Progenitor cell of endocrine pancreas (in vitro differentiated cells): Measurements from ENCODE around the gene ARHGAP26. TPM values are rescaled to one million over a fixed set of nuclear protein-coding genes. Genes with fewer than 3 reads are reported as not detected.

Experiments used
- DNase-seq: peaks from one replicate; pipeline ENCODE4 v3.0.0; 2021; ENCODE audit warnings: low spot score; ENCODE audit not compliant: unreplicated experiment
- H3K27ac Mint-ChIP-seq: 2 replicates; pipeline ENCODE4 v1.8.0; 2021; ENCODE audit warnings: mild to moderate bottlenecking, moderate library complexity, mixed read lengths
- H3K27me3 Mint-ChIP-seq: 2 replicates; pipeline ENCODE4 v1.8.0; 2021; ENCODE audit warnings: mixed read lengths
- H3K36me3 Mint-ChIP-seq: 2 replicates; pipeline ENCODE4 v1.8.0; 2022; ENCODE audit warnings: mixed read lengths; ENCODE audit not compliant: insufficient read depth
- H3K4me1 Mint-ChIP-seq: 2 replicates; pipeline ENCODE4 v1.8.0; 2021; ENCODE audit warnings: low read depth, mixed read lengths
- H3K4me3 Mint-ChIP-seq: 2 replicates; pipeline ENCODE4 v1.8.0; 2021; ENCODE audit warnings: low read depth, mild to moderate bottlenecking, moderate library complexity, mixed read lengths
- H3K9me3 Mint-ChIP-seq: 2 replicates; pipeline ENCODE4 v1.8.0; 2021; ENCODE audit warnings: low read depth, mixed read lengths
- CTCF ChIP-seq: fragments of 200-600 bp; sonication (generic); IDR thresholded peaks from one replicate; pipeline ENCODE4 v1.5.0; 2021; ENCODE audit warnings: antibody characterized with exemption, mild to moderate bottlenecking; ENCODE audit not compliant: unreplicated experiment
- total RNA-seq: library from RNA; stranded (reverse); gene quantifications from 2 replicates; pipeline ENCODE4 v1.2.1, GENCODE V29; 2021

The ARHGAP26 gene
- total RNA-seq, 1 donor from 2014 or later = 21.3 TPM

- no peaks in the 10 kb centered on the region for H3K36me3 Mint-ChIP-seq
- H3K9me3 Mint-ChIP-seq = no peaks in the 10 kb centered on the region
- no peak overlapping the region for H3K4me3 Mint-ChIP-seq
- peaks cover 23% of the 10 kb centered on the region for H3K4me1 Mint-ChIP-seq
- no peak for DNase-seq
- H3K27ac Mint-ChIP-seq = no peak overlapping the region
- no peaks in the 10 kb centered on the region for H3K27me3 Mint-ChIP-seq
- TF ChIP-seq CTCF = no peak
Measured at GRCh38 chr5:142828797-142829535, 58.8 kb downstream of the ARHGAP26 start.

- H3K9me3 Mint-ChIP-seq = no peaks in the 10 kb centered on the region
- DNase-seq = no peak
- H3K27me3 Mint-ChIP-seq = no peaks in the 10 kb centered on the region
- no peak for TF ChIP-seq CTCF
- H3K4me1 Mint-ChIP-seq = peaks cover 23% of the 10 kb centered on the region
- H3K4me3 Mint-ChIP-seq = no peak overlapping the region
- H3K27ac Mint-ChIP-seq = no peak overlapping the region
- no peaks in the 10 kb centered on the region for H3K36me3 Mint-ChIP-seq
Measured at GRCh38 chr5:142829801-142830220, 59.6 kb downstream of the ARHGAP26 start.

GRCh38 chr5:142830241-142831008, 60.2 kb downstream of the ARHGAP26 start:
- H3K9me3 Mint-ChIP-seq = no peaks in the 10 kb centered on the region
- DNase-seq = no peak
- H3K27me3 Mint-ChIP-seq = no peaks in the 10 kb centered on the region
- H3K4me3 Mint-ChIP-seq = no peak overlapping the region
- H3K4me1 Mint-ChIP-seq = peaks cover 23% of the 10 kb centered on the region
- no peaks in the 10 kb centered on the region for H3K36me3 Mint-ChIP-seq
- no peak overlapping the region for H3K27ac Mint-ChIP-seq
- TF ChIP-seq CTCF = no peak

DNA sequence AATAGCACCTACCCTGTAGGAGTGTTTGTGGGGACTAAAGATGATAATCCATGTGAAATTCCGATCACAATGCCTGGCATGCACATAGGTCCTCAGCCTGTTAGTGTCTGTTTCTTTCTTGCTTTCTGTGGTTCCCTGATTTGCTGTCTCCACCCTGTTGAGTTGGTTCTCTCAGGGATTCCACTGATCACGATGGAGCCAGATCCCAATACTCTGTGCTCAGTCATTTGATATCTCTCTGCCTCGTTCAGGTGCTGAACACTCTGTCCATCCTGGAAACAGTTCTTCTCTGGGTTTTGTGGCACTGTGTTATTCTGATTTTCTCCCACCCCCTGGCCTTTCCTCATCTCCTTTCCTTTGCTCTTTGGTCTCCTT, 60.8 kb downstream of the ARHGAP26 start:
- no peak for TF ChIP-seq CTCF
- no peaks in the 10 kb centered on the region for H3K27me3 Mint-ChIP-seq
- H3K4me3 Mint-ChIP-seq = no peak overlapping the region
- no peaks in the 10 kb centered on the region for H3K36me3 Mint-ChIP-seq
- H3K27ac Mint-ChIP-seq = no peak overlapping the region
- H3K9me3 Mint-ChIP-seq = no peaks in the 10 kb centered on the region
- DNase-seq = no peak
- H3K4me1 Mint-ChIP-seq = peaks cover 23% of the 10 kb centered on the region

GRCh38 chr5:142832263-142832662, 62.1 kb downstream of the ARHGAP26 start:
- no peaks in the 10 kb centered on the region for H3K27me3 Mint-ChIP-seq
- peaks cover 23% of the 10 kb centered on the region for H3K4me1 Mint-ChIP-seq
- DNase-seq = no peak
- no peaks in the 10 kb centered on the region for H3K36me3 Mint-ChIP-seq
- no peaks in the 10 kb centered on the region for H3K9me3 Mint-ChIP-seq
- no peak overlapping the region for H3K27ac Mint-ChIP-seq
- no peak overlapping the region for H3K4me3 Mint-ChIP-seq
- TF ChIP-seq CTCF = no peak
